SU-DHL-6 (cell line): ENCODE data around the gene ZNF804A.

Source experiments
- EZH2phosphoT487 ChIP-seq: fragments of 200-600 bp; sonication (generic), shearing (Covaris generic); conservative IDR thresholded peaks from 2 replicates; pipeline ENCODE4 v1.6.1; 2018; ENCODE audit warnings: mild to moderate bottlenecking, antibody characterized with exemption, low read length, moderate library complexity, mixed read lengths
- TF ChIP-seq, protein P1 (sequence below): fragments of 200-600 bp; sonication (generic); IDR thresholded peaks from one replicate; pipeline ENCODE4 v1.5.1; 2017; ENCODE audit warnings: antibody characterized with exemption, mild to moderate bottlenecking, low read length, moderate library complexity; ENCODE audit not compliant: insufficient read depth, poor library complexity, severe bottlenecking

GRCh38 chr2:184633726-184634125, 35.4 kb downstream of the ZNF804A start:
- TF ChIP-seq, protein P1, sequence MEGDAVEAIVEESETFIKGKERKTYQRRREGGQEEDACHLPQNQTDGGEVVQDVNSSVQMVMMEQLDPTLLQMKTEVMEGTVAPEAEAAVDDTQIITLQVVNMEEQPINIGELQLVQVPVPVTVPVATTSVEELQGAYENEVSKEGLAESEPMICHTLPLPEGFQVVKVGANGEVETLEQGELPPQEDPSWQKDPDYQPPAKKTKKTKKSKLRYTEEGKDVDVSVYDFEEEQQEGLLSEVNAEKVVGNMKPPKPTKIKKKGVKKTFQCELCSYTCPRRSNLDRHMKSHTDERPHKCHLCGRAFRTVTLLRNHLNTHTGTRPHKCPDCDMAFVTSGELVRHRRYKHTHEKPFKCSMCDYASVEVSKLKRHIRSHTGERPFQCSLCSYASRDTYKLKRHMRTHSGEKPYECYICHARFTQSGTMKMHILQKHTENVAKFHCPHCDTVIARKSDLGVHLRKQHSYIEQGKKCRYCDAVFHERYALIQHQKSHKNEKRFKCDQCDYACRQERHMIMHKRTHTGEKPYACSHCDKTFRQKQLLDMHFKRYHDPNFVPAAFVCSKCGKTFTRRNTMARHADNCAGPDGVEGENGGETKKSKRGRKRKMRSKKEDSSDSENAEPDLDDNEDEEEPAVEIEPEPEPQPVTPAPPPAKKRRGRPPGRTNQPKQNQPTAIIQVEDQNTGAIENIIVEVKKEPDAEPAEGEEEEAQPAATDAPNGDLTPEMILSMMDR: no peak
- TF ChIP-seq EZH2phosphoT487: no peak
